Dedifferentiated amniotic fluid mesenchymal stem cell (primary cell): ENCODE measurements around the gene GALNT1.

Experiments used
- DNase-seq: peaks from one replicate; pipeline ENCODE4 v3.0.0-alpha.2; 2016; ENCODE audit errors: extremely low spot score

The GALNT1 gene

GRCh38 chr18:35673682-35674081 is 92.1 kb downstream of the GALNT1 start:
- DNase-seq = no peak

- no peak for DNase-seq
These were observed 98.6 kb downstream of the GALNT1 start for GRCh38 chr18:35680139-35680551.

GRCh38 chr18:35682281-35682867 is 100.8 kb downstream of the GALNT1 start:
- DNase-seq = no peak

- DNase-seq = no peak
These were observed 101.5 kb downstream of the GALNT1 start for GRCh38 chr18:35683021-35683420.

- DNase-seq = no peak
These were observed 107.2 kb downstream of the GALNT1 start for GRCh38 chr18:35688757-35689156.

GRCh38 chr18:35689728-35690127 is 108.2 kb downstream of the GALNT1 start:
- DNase-seq = no peak

GRCh38 chr18:35691625-35692024 is 110.1 kb downstream of the GALNT1 start:
- no peak for DNase-seq

GRCh38 chr18:35692866-35693265 is 111.3 kb downstream of the GALNT1 start:
- DNase-seq = no peak

GRCh38 chr18:35693829-35694228 is 112.3 kb downstream of the GALNT1 start:
- DNase-seq = no peak

GRCh38 chr18:35694808-35695207 is 113.3 kb downstream of the GALNT1 start:
- DNase-seq = no peak

GRCh38 chr18:35695384-35695783 is 113.8 kb downstream of the GALNT1 start:
- no peak for DNase-seq

- no peak for DNase-seq
These were observed 114.3 kb downstream of the GALNT1 start for GRCh38 chr18:35695803-35696202.

GRCh38 chr18:35696307-35696706 is 114.8 kb downstream of the GALNT1 start:
- DNase-seq = no peak

GRCh38 chr18:35697869-35698268 is 116.3 kb downstream of the GALNT1 start:
- DNase-seq = no peak

- DNase-seq = no peak
These were observed 121.6 kb downstream of the GALNT1 start for GRCh38 chr18:35703043-35703688.

- DNase-seq = no peak
These were observed 124.4 kb downstream of the GALNT1 start for GRCh38 chr18:35705988-35706387.

- DNase-seq = no peak
These were observed 125.7 kb downstream of the GALNT1 start for GRCh38 chr18:35707247-35707646.

- DNase-seq = no peak
These were observed 126.1 kb downstream of the GALNT1 start for GRCh38 chr18:35707674-35708073.

GRCh38 chr18:35710581-35710980 is 129.0 kb downstream of the GALNT1 start:
- no peak for DNase-seq

GRCh38 chr18:35711227-35711626 is 129.7 kb downstream of the GALNT1 start:
- no peak for DNase-seq

- DNase-seq = no peak
These were observed 132.0 kb downstream of the GALNT1 start for GRCh38 chr18:35713545-35713944.

GRCh38 chr18:35714539-35714938 is 133.0 kb downstream of the GALNT1 start:
- no peak for DNase-seq

GRCh38 chr18:35715139-35715538 is 133.6 kb downstream of the GALNT1 start:
- DNase-seq = no peak
